Caco-2 (cell line): ENCODE results near the gene MN1. TPM values are rescaled to one million over a fixed set of nuclear protein-coding genes. Genes with fewer than 3 reads are reported as not detected.

Source experiments
- BruUV-seq: library from RNA; stranded (reverse); fragments of 400-500 nt; replicated peaks from 2 replicates; lab custom pipeline; 2021; lab: Mats Ljungman, UMichigan
- CTCF ChIA-PET: fragments of 300-600 bp; sonication (Branson Sonifier 250); formaldehyde crosslinking; loops from one replicate; lab custom pipeline; 2022; ENCODE audit warnings: antibody characterized with exemption; lab: Charles Lee
- POLR2A ChIA-PET: fragments of 300-600 bp; sonication (Branson Sonifier 250); formaldehyde crosslinking; loops from one replicate; lab custom pipeline; 2022; ENCODE audit warnings: antibody characterized with exemption; lab: Charles Lee
- DNase-seq, 2 experiments: peaks; one replicate each; pipeline versions ENCODE4 v3.0.0 to v3.0.0-alpha.2; 2020 to 2022
- H3K27me3 ChIP-seq: replicated peaks from 2 replicates; pipeline ENCODE4 v1.6.0; 2011; ENCODE audit warnings: low read length; ENCODE audit not compliant: control insufficient read depth, insufficient read depth
- H3K36me3 ChIP-seq: 2 replicates; pipeline ENCODE4 v1.5.1; 2011; ENCODE audit warnings: low read length; ENCODE audit not compliant: control insufficient read depth, insufficient read depth
- H3K4me1 ChIP-seq: fragments of 250-450 bp; sonication (Bioruptor Pico); 2 replicates; pipeline ENCODE4 v1.5.1; 2020; ENCODE audit warnings: mild to moderate bottlenecking
- H3K4me3 ChIP-seq: 2 replicates; pipeline ENCODE4 v1.5.1; 2011; ENCODE audit warnings: low read depth, mild to moderate bottlenecking, control low read depth, low read length
- H3K9me3 ChIP-seq: fragments of 250-450 bp; sonication (Bioruptor Pico); 2 replicates; pipeline ENCODE4 v1.5.1; 2020; ENCODE audit warnings: mild to moderate bottlenecking, moderate library complexity
- H3K27ac Mint-ChIP-seq: one replicate; pipeline ENCODE4 v1.8.0; 2022; ENCODE audit warnings: mixed read lengths; ENCODE audit not compliant: unreplicated experiment
- H3K27me3 Mint-ChIP-seq: one replicate; pipeline ENCODE4 v1.8.0; 2022; ENCODE audit warnings: mixed read lengths; ENCODE audit not compliant: insufficient read depth, unreplicated experiment
- H3K36me3 Mint-ChIP-seq: one replicate; pipeline ENCODE4 v1.8.0; 2022; ENCODE audit warnings: mild to moderate bottlenecking, mixed read lengths; ENCODE audit not compliant: insufficient read depth, unreplicated experiment
- H3K4me1 Mint-ChIP-seq: one replicate; pipeline ENCODE4 v1.8.0; 2022; ENCODE audit warnings: low read depth, mixed read lengths; ENCODE audit not compliant: unreplicated experiment
- H3K4me3 Mint-ChIP-seq: one replicate; pipeline ENCODE4 v1.8.0; 2022; ENCODE audit warnings: mild to moderate bottlenecking, moderate library complexity, mixed read lengths; ENCODE audit not compliant: unreplicated experiment
- H3K9me3 Mint-ChIP-seq: one replicate; pipeline ENCODE4 v1.8.0; 2022; ENCODE audit warnings: mixed read lengths; ENCODE audit not compliant: unreplicated experiment
- intact Hi-C: fragments of 100-400 bp; cut with micrococcal nuclease; formaldehyde crosslinking; loops from one replicate; pipeline ENCODE4 v1.10.0; 2022; ENCODE audit not compliant: unreplicated experiment
- total RNA-seq: library from RNA; stranded (reverse); gene quantifications from 2 replicates; pipeline ENCODE4 v1.2.3, GENCODE V29; 2022
- TF ChIP-seq, protein P1 (sequence below), 2 experiments: fragments of 200-600 bp in 1 of 2; IDR thresholded peaks; 1 replicate in 1 of 2; 2 replicates in 1 of 2; pipeline versions ENCODE4 v1.5.1 to v1.8.0; 2011 to 2022; ENCODE audit warnings: antibody characterized with exemption in 1 of 2, control low read depth in 1 of 2, inconsistent platforms in 1 of 2, low read depth in 1 of 2, low read length in 1 of 2, mild to moderate bottlenecking in 1 of 2, moderate library complexity in 1 of 2; ENCODE audit not compliant: insufficient read depth in 1 of 2, severe bottlenecking in 1 of 2, unreplicated experiment in 1 of 2

Gene MN1
- total RNA-seq, 1 experiment from 2014 or later = 0.32 TPM

DNA sequence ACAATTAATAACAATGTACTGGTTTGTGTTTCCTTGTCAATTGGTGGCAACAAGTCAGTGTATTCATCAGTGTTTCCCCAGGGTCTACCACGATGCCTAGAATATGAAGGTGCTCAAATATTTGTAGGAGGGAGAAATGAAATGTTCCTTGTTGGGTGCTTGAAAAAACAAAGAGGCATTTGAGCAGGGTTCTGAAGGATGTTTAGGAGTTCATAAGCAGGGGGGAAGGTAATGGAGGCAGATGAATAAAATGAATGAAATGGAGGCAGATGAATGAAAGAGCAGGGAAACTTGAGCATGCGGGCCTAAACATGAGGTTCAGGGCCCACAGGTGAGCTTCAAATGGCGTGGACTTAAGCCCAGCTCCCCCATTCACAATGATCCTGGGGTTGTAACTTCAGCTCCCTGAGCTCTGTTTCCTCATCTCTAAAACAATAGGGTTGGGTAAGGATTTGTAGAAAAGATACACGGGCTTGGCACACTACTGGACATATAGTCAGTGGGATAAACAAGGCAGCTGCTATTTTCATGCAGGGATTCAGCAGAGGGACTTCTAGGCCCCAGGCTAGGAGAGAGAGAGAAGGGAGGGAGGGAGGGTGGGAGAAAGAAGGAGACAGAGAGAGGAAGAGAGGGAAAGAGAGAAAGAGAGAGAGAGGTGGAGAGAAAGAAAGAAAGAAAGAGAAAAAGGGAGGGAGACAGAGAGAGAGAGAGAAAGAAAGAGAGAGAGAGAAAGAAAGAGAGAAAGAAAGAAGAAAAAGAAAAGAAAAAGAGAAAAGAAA is 73.7 kb downstream of the MN1 start:
- intact Hi-C loops = no loop called here
- ChIA-PET POLR2A (no interaction called here), CTCF (no interaction called here)
- Histone ChIP-seq H3K27me3 (no peaks in the 10 kb centered on the region), H3K4me3 (no peak overlapping the region), H3K9me3 (no peaks in the 10 kb centered on the region), H3K36me3 (no peaks in the 10 kb centered on the region), H3K4me1 (peaks cover 9% of the 10 kb centered on the region; the same call in 1 of the 2 replicates)
- peak overlapping the region; percentile 43 for H3K27ac Mint-ChIP-seq
- no peak overlapping the region for H3K4me3 Mint-ChIP-seq
- DNase-seq = no peak
- no peaks in the 10 kb centered on the region for H3K36me3 Mint-ChIP-seq
- no TSS peak for BruUV-seq
- TF ChIP-seq, protein P1, sequence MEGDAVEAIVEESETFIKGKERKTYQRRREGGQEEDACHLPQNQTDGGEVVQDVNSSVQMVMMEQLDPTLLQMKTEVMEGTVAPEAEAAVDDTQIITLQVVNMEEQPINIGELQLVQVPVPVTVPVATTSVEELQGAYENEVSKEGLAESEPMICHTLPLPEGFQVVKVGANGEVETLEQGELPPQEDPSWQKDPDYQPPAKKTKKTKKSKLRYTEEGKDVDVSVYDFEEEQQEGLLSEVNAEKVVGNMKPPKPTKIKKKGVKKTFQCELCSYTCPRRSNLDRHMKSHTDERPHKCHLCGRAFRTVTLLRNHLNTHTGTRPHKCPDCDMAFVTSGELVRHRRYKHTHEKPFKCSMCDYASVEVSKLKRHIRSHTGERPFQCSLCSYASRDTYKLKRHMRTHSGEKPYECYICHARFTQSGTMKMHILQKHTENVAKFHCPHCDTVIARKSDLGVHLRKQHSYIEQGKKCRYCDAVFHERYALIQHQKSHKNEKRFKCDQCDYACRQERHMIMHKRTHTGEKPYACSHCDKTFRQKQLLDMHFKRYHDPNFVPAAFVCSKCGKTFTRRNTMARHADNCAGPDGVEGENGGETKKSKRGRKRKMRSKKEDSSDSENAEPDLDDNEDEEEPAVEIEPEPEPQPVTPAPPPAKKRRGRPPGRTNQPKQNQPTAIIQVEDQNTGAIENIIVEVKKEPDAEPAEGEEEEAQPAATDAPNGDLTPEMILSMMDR (IDR thresholded peaks at IDR 0.05; ENCODE audit: insufficient read depth in 1 of 2, low read depth in 1 of 2, low read length in 1 of 2, severe bottlenecking in 1 of 2, unreplicated experiment in 1 of 2) = no peak
- H3K9me3 Mint-ChIP-seq = no peaks in the 10 kb centered on the region
- H3K27me3 Mint-ChIP-seq = no peaks in the 10 kb centered on the region
- H3K4me1 Mint-ChIP-seq = no peaks in the 10 kb centered on the region

DNA sequence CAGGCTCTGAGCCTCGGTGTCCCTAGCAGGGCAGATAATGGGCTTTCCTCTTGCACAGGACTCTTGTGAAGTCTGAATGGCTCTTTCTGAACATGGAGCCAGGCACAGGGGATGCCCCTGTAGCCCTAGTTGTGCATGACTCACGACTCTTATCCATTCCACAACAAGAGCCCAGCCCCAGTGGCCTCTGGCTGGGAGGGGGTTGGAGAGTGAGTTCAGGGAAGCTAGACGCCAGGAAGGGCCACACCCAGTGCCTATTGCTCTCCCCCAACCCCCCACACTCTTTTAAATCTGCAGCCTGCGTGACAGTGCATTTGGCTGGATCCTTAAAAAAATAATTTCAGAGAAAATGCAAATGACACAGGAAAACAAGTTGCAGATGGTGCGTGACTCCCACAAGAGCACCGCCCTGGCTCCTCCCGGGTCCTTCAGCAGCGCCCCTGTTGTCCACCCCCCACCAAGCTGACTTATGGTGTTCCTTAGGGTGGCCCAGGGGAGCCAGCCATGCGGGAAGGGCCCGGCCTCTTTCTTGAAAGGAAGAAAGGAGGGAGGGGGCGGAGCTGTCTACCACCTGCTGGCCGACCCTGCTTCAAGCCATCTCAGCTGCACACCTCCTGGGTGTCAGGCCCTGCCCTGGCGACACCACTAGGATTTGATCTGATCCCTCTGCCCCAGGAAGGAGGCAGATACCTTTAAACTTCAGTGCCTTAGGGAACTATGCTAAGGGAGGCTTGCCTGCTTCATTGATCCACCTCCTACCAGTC is 74.7 kb downstream of the MN1 start:
- Mint-ChIP-seq H3K27me3 (no peaks in the 10 kb centered on the region), H3K9me3 (no peaks in the 10 kb centered on the region), H3K36me3 (no peaks in the 10 kb centered on the region), H3K4me1 (no peaks in the 10 kb centered on the region), H3K4me3 (no peak overlapping the region), H3K27ac (no peak overlapping the region)
- H3K9me3 ChIP-seq = no peaks in the 10 kb centered on the region
- ChIA-PET POLR2A (no interaction called here), CTCF (no interaction called here)
- intact Hi-C loops = no loop called here
- BruUV-seq = no TSS peak
- TF ChIP-seq, protein P1 (IDR thresholded peaks at IDR 0.05; ENCODE audit: insufficient read depth in 1 of 2, low read depth in 1 of 2, low read length in 1 of 2, severe bottlenecking in 1 of 2, unreplicated experiment in 1 of 2) = no peak
- no peaks in the 10 kb centered on the region for H3K27me3 ChIP-seq
- peaks cover 9% of the 10 kb centered on the region; the same call in 1 of the 2 replicates for H3K4me1 ChIP-seq
- no peak for DNase-seq
- no peak overlapping the region for H3K4me3 ChIP-seq
- no peaks in the 10 kb centered on the region for H3K36me3 ChIP-seq

DNA sequence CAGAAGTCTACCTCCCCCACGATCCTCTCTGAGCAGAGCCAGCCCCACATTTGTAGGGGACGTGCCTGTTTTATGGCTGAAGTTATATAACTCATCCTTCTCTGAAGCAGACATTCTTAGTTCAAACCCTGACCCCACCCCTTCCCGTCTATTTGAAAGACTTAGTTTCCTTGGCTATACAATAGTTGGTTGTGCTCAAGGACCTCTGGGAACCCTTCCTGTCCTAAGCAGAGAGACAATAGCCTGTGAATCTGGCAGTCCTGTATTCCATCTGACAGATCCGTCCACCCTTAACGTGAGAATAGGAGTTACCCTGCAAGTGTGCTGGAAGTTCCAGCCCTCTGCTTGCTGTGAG is 75.2 kb downstream of the MN1 start:
- Histone ChIP-seq H3K9me3 (no peaks in the 10 kb centered on the region), H3K36me3 (no peaks in the 10 kb centered on the region), H3K27me3 (no peaks in the 10 kb centered on the region), H3K4me1 (peaks cover 9% of the 10 kb centered on the region; the same call in 1 of the 2 replicates), H3K4me3 (no peak overlapping the region)
- no peaks in the 10 kb centered on the region for H3K36me3 Mint-ChIP-seq
- DNase-seq = no peak
- BruUV-seq = no TSS peak
- H3K4me3 Mint-ChIP-seq = no peak overlapping the region
- H3K27ac Mint-ChIP-seq = no peak overlapping the region
- ChIA-PET POLR2A (no interaction called here), CTCF (no interaction called here)
- intact Hi-C loops = no loop called here
- H3K4me1 Mint-ChIP-seq = no peaks in the 10 kb centered on the region
- no peaks in the 10 kb centered on the region for H3K9me3 Mint-ChIP-seq
- TF ChIP-seq, protein P1 (IDR thresholded peaks at IDR 0.05; ENCODE audit: insufficient read depth in 1 of 2, low read depth in 1 of 2, low read length in 1 of 2, severe bottlenecking in 1 of 2, unreplicated experiment in 1 of 2) = no peak
- no peaks in the 10 kb centered on the region for H3K27me3 Mint-ChIP-seq
